Aorta (tissue), 5 donors: ENCODE data around the gene PMPCB. TPM values are rescaled to one million over a fixed set of nuclear protein-coding genes. Genes with fewer than 3 reads are reported as not detected.

Experiments used
- ATAC-seq: fragments of 200-7000 bp; cut with Tn5 transposase; one replicate; pipeline ENCODE4 v1.9.1; 2022; ENCODE audit warnings: moderate library complexity; ENCODE audit not compliant: low FRiP score
- DNase-seq, 2 donors: peaks; one replicate each; pipeline ENCODE4 v3.0.0-alpha.2; 2020
- H3K27ac ChIP-seq, 2 donors: one replicate each; pipeline ENCODE4 v1.5.1; 2013; ENCODE audit warnings: low read length in 2 of 2, mild to moderate bottlenecking in 2 of 2, moderate library complexity in 2 of 2, control low read depth in 1 of 2, inconsistent platforms in 1 of 2, low read depth in 1 of 2
- H3K27me3 ChIP-seq, 2 donors: one replicate each; pipeline ENCODE4 v1.6.1; 2013; ENCODE audit warnings: control low read depth in 1 of 2, low read length in 1 of 2, mild to moderate bottlenecking in 1 of 2, moderate library complexity in 1 of 2; ENCODE audit not compliant: insufficient read depth in 2 of 2, control insufficient read depth in 1 of 2
- H3K36me3 ChIP-seq, 2 donors: one replicate each; pipeline ENCODE4 v1.6.1; 2013; ENCODE audit warnings: control low read depth in 1 of 2, low read length in 1 of 2, mild to moderate bottlenecking in 1 of 2; ENCODE audit not compliant: insufficient read depth in 2 of 2, control insufficient read depth in 1 of 2
- H3K4me1 ChIP-seq, 2 donors: one replicate each; pipeline ENCODE4 v1.6.1; 2013; ENCODE audit warnings: low read length in 2 of 2, control low read depth in 1 of 2, mild to moderate bottlenecking in 1 of 2, moderate library complexity in 1 of 2; ENCODE audit not compliant: insufficient read depth in 2 of 2, control insufficient read depth in 1 of 2
- H3K4me3 ChIP-seq, 2 donors: one replicate each; pipeline ENCODE4 v1.5.1; 2013; ENCODE audit warnings: low read length in 2 of 2, control low read depth in 1 of 2, mild to moderate bottlenecking in 1 of 2
- H3K9me3 ChIP-seq: one replicate; pipeline ENCODE4 v1.6.1; 2013; ENCODE audit warnings: mild to moderate bottlenecking, low read length; ENCODE audit not compliant: control insufficient read depth
- WGBS, 2 donors: extraction: QIAGEN DNeasy Blood & Tissue Kit; methylation state at CpG; one replicate each; pipeline ENCODE4 v1.1.7; 2013; 5-methylcytosine and 5-hydroxymethylcytosine counted together
- intact Hi-C, 2 donors: fragments of 100-400 bp; cut with DNase I; formaldehyde crosslinking; loops; one replicate each; pipeline versions ENCODE4 v1.14.2 to v1.15.0; 2022
- polyA plus RNA-seq, 2 donors: library from polyadenylated mRNA; stranded (reverse); fragments of 200-250 nt; gene quantifications; one replicate each; pipeline ENCODE4 v1.2.3, GENCODE V29; 2013
- total RNA-seq, 2 donors: library from RNA; stranded (reverse); fragmentation: NEBNext Ultra II Directional; extraction: Animal tissue kit (Norgen Biotek cat#: 25700); gene quantifications; one replicate each; pipeline ENCODE4 v1.2.1, GENCODE V29; 2021
- donor health status: healthy with polysubstance abuse.
- donor health status: Bipolar disorder and iron deficiency.
- donor health status: DM: no; HTN: no; CAD: no.
- donor health status: DM: no; HTN: no; CAD: no.
- donor health status: DM: yes; HTN: yes; CAD: no.

The PMPCB gene
- total and polyA plus RNA-seq, 4 donors, result 40.9 to 70.8 (median 44.5) TPM

- Histone ChIP-seq H3K4me1 (peaks cover 0 to under 1% of the 10 kb centered on the region in 2 donors), H3K4me3 (no peak overlapping the region), H3K36me3 (peaks cover 3 to 7% of the 10 kb centered on the region in 2 donors), H3K9me3 (no peaks in the 10 kb centered on the region), H3K27me3 (no peaks in the 10 kb centered on the region), H3K27ac (no peak overlapping the region)
- 59 to 61% methylated on average over 3 of the region's 3 CpGs for WGBS, 2 donors
- no peak for ATAC-seq
- no peak for DNase-seq
- intact Hi-C loops, result no loop called here
Observed at GRCh38 chr7:103307503-103308231, 10.4 kb downstream of the PMPCB start.

GRCh38 chr7:103314852-103315251 is 17.6 kb downstream of the PMPCB start:
- WGBS, 2 donors, result 70 to 74% methylated on average over 2 of the region's 2 CpGs
- no peak for DNase-seq
- ATAC-seq, result no peak
- H3K36me3 ChIP-seq, result peaks cover 5 to 10% of the 10 kb centered on the region in 2 donors
- H3K4me3 ChIP-seq, result no peak overlapping the region
- no peaks in the 10 kb centered on the region for H3K9me3 ChIP-seq
- H3K4me1 ChIP-seq, result no peaks in the 10 kb centered on the region
- intact Hi-C loops, result no loop called here
- no peaks in the 10 kb centered on the region for H3K27me3 ChIP-seq
- H3K27ac ChIP-seq, result no peak overlapping the region

GRCh38 chr7:103316380-103316941 is 19.2 kb downstream of the PMPCB start:
- H3K4me3 ChIP-seq, result no peak overlapping the region
- no peaks in the 10 kb centered on the region for H3K9me3 ChIP-seq
- DNase-seq (no peak), ATAC-seq (no peak)
- H3K4me1 ChIP-seq, result no peaks in the 10 kb centered on the region
- no peak overlapping the region for H3K27ac ChIP-seq
- 83 to 95% methylated on average over 2 of the region's 2 CpGs for WGBS, 2 donors
- intact Hi-C loops, result no loop called here
- no peaks in the 10 kb centered on the region for H3K27me3 ChIP-seq
- H3K36me3 ChIP-seq, result peaks cover 8 to 12% of the 10 kb centered on the region in 2 donors

GRCh38 chr7:103317009-103317408 is 19.8 kb downstream of the PMPCB start:
- H3K36me3 ChIP-seq, result peaks cover 8 to 14% of the 10 kb centered on the region in 2 donors
- no peaks in the 10 kb centered on the region for H3K27me3 ChIP-seq

DNA sequence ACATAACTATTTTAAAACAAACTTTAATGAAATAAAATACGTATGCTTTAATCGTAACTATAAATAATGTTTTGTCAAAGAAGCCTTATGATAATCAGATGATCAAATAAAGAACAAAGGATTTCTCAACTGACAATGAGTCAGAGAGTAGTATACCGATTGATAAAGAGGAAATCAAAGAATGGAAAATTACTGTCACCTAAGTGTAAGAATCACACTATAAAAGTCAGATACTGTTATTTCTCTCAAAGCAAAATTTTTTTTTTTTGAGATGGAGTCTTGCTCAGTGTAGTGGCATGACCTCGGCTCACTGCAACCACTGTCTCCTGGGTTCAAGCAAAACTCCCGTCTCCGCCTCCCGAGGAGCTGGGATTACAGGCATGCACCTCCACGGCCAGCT is 28.5 kb downstream of the PMPCB start:
- ATAC-seq (no peak), DNase-seq (no peak)
- peaks cover 4 to 9% of the 10 kb centered on the region in 2 donors for H3K36me3 ChIP-seq
- H3K4me3 ChIP-seq, result no peak overlapping the region
- H3K4me1 ChIP-seq, result no peaks in the 10 kb centered on the region
- intact Hi-C loops, result no loop called here
- no peaks in the 10 kb centered on the region for H3K27me3 ChIP-seq
- H3K9me3 ChIP-seq, result no peaks in the 10 kb centered on the region
- no peak overlapping the region for H3K27ac ChIP-seq
- 90 to 91% methylated on average over 8 of the region's 8 CpGs for WGBS, 2 donors

More at GRCh38 chr7:103317009-103317408, 19.8 kb downstream of the PMPCB start:
- intact Hi-C loops, result no loop called here
- Histone ChIP-seq H3K4me3 (no peak overlapping the region), H3K27ac (no peak overlapping the region), H3K9me3 (no peaks in the 10 kb centered on the region), H3K4me1 (no peaks in the 10 kb centered on the region)
- ATAC-seq (no peak), DNase-seq (no peak)

DNA sequence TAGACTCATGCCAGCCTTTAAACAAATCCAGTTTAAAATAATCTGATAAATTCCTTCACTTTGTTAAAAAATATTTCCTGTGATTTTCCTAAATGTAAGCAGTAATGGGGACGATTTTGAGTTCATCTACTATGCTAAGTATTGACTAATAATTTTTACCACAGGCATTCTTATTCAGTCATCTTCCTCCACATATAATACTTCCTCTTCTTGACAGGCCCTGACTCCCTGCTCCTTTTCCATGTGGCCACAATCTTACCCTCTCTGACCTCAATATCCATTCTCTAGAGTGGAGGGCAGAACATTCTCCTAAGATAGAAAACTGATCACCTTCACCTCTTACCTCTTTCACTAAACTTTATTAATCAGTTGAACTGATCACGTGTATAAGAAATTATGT is 39.5 kb downstream of the PMPCB start:
- no peaks in the 10 kb centered on the region for H3K4me1 ChIP-seq
- ATAC-seq, result no peak
- no peak overlapping the region for H3K4me3 ChIP-seq
- no peak overlapping the region for H3K27ac ChIP-seq
- intact Hi-C loops, result no loop called here
- no peak for DNase-seq
- H3K27me3 ChIP-seq, result no peaks in the 10 kb centered on the region
- H3K9me3 ChIP-seq, result no peaks in the 10 kb centered on the region
- no peaks in the 10 kb centered on the region for H3K36me3 ChIP-seq
- WGBS, 2 donors, result 89 to 91% methylated on average over 2 of the region's 2 CpGs

- no peaks in the 10 kb centered on the region for H3K36me3 ChIP-seq
Observed at GRCh38 chr7:103338864-103339263, 41.6 kb downstream of the PMPCB start.

GRCh38 chr7:103341466-103341865 is 44.2 kb downstream of the PMPCB start:
- no peaks in the 10 kb centered on the region for H3K9me3 ChIP-seq
- DNase-seq, result no peak
- intact Hi-C loops, result loop anchor here in 1 of 2 donors (5.0 kb wide), 1 partner anchor 44 kb away; the partner anchor contains the start of gene PMPCB
- no peaks in the 10 kb centered on the region for H3K36me3 ChIP-seq
- H3K27ac ChIP-seq, result no peak overlapping the region
- ATAC-seq, result no peak
- H3K4me3 ChIP-seq, result no peak overlapping the region
- peaks cover 0 to 4% of the 10 kb centered on the region in 2 donors for H3K4me1 ChIP-seq
- no peaks in the 10 kb centered on the region for H3K27me3 ChIP-seq
- 78 to 81% methylated on average over 2 of the region's 2 CpGs for WGBS, 2 donors

More at GRCh38 chr7:103338864-103339263, 41.6 kb downstream of the PMPCB start:
- intact Hi-C loops, result no loop called here
- Histone ChIP-seq H3K27me3 (no peaks in the 10 kb centered on the region), H3K9me3 (no peaks in the 10 kb centered on the region), H3K27ac (no peak overlapping the region), H3K4me1 (peaks cover 0 to 4% of the 10 kb centered on the region in 2 donors), H3K4me3 (no peak overlapping the region)
- DNase-seq, result no peak
- 98% methylated on average over 2 of the region's 2 CpGs for WGBS, 2 donors
- ATAC-seq, result no peak

DNA sequence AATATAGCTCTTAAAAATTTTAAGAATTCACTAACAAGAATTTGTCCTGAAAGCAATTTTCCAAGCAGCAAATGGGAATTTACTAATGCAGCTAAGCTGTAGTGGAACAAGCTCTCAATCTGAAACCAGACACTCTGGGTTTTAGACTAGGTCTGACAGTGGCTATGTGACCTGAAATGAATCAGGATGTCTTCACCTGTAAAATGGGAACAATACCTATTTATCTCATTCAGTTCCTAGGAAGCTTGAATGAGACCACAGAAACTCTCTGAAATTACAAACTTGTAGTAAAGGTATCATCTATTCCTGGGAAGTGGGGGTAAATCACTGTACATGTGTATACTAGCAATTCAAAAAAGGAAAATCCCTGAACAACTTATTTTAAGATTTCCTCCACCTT is 46.1 kb downstream of the PMPCB start:
- no peak for DNase-seq
- Histone ChIP-seq H3K36me3 (no peaks in the 10 kb centered on the region), H3K4me1 (peaks cover 0 to 4% of the 10 kb centered on the region in 2 donors), H3K9me3 (no peaks in the 10 kb centered on the region), H3K27me3 (no peaks in the 10 kb centered on the region), H3K4me3 (peak overlapping the region; percentile 75 to 76), H3K27ac (no peak overlapping the region)
- intact Hi-C loops, result loop anchor here in 1 of 2 donors (5.0 kb wide), 1 partner anchor 46 kb away; the partner anchor contains the start of gene PMPCB
- no peak for ATAC-seq
